ENCODE measurements around the gene MAD1L1. TPM values are rescaled to one million over a fixed set of nuclear protein-coding genes. Genes with fewer than 3 reads are reported as not detected.

Gene MAD1L1
- total and polyA plus RNA-seq, 2 of the 4 experiments (the other 2 are of a cell fraction): 29.0 to 40.9 TPM

DNA sequence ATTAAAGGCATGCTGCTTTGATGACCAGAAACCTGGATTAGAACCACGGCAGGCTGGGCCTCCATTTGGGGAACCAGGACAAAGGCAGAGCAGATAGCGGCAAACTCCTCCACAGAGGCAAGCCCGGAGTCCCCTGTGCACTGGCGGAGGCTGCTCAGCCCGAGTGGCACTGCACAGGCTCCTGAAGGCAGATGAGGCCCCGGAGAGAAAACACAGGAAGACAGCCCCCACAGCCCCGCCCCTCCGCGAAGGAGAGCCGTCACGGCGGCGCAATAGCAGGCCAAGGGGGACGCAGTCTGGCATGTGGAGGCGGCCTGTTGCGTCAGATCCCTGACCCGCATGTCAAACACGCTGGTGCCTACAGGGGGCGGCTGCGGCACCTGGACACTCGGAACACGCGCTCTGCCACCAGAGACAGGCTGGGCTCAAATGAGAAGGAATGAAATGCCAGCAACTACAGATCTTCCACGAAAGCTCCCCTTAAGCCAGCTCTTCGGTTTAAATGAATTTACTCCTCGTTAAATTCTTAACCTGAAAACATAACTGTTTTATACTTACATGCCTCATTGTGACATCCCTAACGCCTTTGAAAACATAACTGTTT is 128.5 kb downstream of the MAD1L1 start:
- Histone ChIP-seq H3K23ac (ENCODE audit: low read depth, low read length) (peak overlapping the region; percentile 30), H3K4ac (ENCODE audit: low read depth, low read length) (peak overlapping the region; percentile 88), H3K56ac (ENCODE audit: extremely low read depth, insufficient read depth, low read length) (no peak overlapping the region), H3K9me3 (ENCODE audit: control insufficient read depth, insufficient read depth, low read length) (no peaks in the 10 kb centered on the region), H3K9ac (ENCODE audit: low read depth, low read length) (peak overlapping the region; percentile 49), H2AK5ac (ENCODE audit: low read depth, low read length) (peak overlapping the region; percentile 93), H3K4me2 (ENCODE audit: low read depth, low read length) (peak overlapping the region; percentile 32; the same call in 1 of the 2 replicates), H2BK20ac (ENCODE audit: low read depth, low read length) (peak overlapping the region; percentile 71; the same call in 1 of the 2 replicates), H2AFZ (replicated peaks; ENCODE audit: low read length, poor library complexity) (peak overlapping the region; percentile 86), H2BK5ac (ENCODE audit: low read depth, low read length, poor library complexity, severe bottlenecking) (peak overlapping the region; percentile 7), H3K4me1 (ENCODE audit: control insufficient read depth, insufficient read depth, low read length) (peaks cover 35% of the 10 kb centered on the region), H2BK120ac (ENCODE audit: low read depth, low read length) (peak overlapping the region; percentile 66), H3K4me3 (ENCODE audit: insufficient read depth, low read depth, low read length) (no peak overlapping the region), H3K14ac (replicated peaks; ENCODE audit: low read depth, low read length) (peak overlapping the region; percentile 60), H3K79me1 (ENCODE audit: low read depth in 1 of 2, low read length in 2 of 2) (peaks cover 7 to 28% of the 10 kb centered on the region in 2 experiments; a peak in 3 of 4 replicates), H3K27ac (ENCODE audit: insufficient read depth, low read length) (peak overlapping the region; percentile 36; the same call in 1 of the 2 replicates), H4K5ac (ENCODE audit: low read depth, low read length) (peak overlapping the region; percentile 63), H3K18ac (ENCODE audit: low read depth, low read length) (peak overlapping the region; percentile 44; the same call in 1 of the 2 replicates), H2AK9ac (replicated peaks; ENCODE audit: low read depth, low read length, poor library complexity) (peak overlapping the region; percentile 89), H4K91ac (ENCODE audit: insufficient read depth, low read depth, low read length) (peak overlapping the region; percentile 87), H3K36me3 (ENCODE audit: control insufficient read depth, insufficient read depth, low read length) (no peaks in the 10 kb centered on the region), H3K27me3 (ENCODE audit: control insufficient read depth, insufficient read depth, low read length) (no peaks in the 10 kb centered on the region), H4K8ac (ENCODE audit: low read depth in 2 of 2, low read length in 2 of 2) (peak overlapping the region; percentile 75 to 94), H2BK15ac (ENCODE audit: low read depth, low read length) (peak overlapping the region; percentile 58; the same call in 1 of the 3 replicates), H4K20me1 (ENCODE audit: insufficient read depth, low read length) (no peaks in the 10 kb centered on the region; the same call in none of the 2 replicates), H3K9me1 (ENCODE audit: insufficient read depth, low read length) (peaks cover 14% of the 10 kb centered on the region)
- peak; percentile 93 for DNase-seq
- no TSS peak for BruUV-seq (replicated peaks)
- in situ Hi-C loops (cut with MboI; ENCODE audit: low sequenced_read_pairs): no loop called here
- ATAC-seq (ENCODE audit: low read depth): peak; percentile 83
- CTCF ChIA-PET: no interaction called here
- WGBS, 2 experiments (ENCODE audit: extremely low coverage in 2 of 2, insufficient read length in 1 of 2): 21% methylated on average over 13 of the region's 27 CpGs; no CpG with 5 or more reads in 1 of the 2 experiments
- POLR2A ChIA-PET (ENCODE audit: unreplicated experiment): no interaction called here
- intact Hi-C loops (cut with micrococcal nuclease): loop anchor here (10.0 kb wide), 1 partner anchor 101 kb away; no protein-coding TSS in a partner anchor
- dilution Hi-C loops (cut with HindIII; ENCODE audit: low sequenced_read_pairs, unreplicated experiment): no loop called here
- TF ChIP-seq FOS (IDR thresholded peaks at IDR 0.05; ENCODE audit: low read depth, low read length): no peak
- peak; percentile 52 for TF ChIP-seq SMC3 (IDR thresholded peaks at IDR 0.05; ENCODE audit: low read depth, low read length)
- TF ChIP-seq MAFK (IDR thresholded peaks at IDR 0.05; ENCODE audit: low read depth, low read length): no peak
- TF ChIP-seq, protein P1, sequence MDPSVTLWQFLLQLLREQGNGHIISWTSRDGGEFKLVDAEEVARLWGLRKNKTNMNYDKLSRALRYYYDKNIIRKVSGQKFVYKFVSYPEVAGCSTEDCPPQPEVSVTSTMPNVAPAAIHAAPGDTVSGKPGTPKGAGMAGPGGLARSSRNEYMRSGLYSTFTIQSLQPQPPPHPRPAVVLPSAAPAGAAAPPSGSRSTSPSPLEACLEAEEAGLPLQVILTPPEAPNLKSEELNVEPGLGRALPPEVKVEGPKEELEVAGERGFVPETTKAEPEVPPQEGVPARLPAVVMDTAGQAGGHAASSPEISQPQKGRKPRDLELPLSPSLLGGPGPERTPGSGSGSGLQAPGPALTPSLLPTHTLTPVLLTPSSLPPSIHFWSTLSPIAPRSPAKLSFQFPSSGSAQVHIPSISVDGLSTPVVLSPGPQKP (IDR thresholded peaks at IDR 0.05; ENCODE audit: borderline replicate concordance, low read depth, low read length): no peak
- no peak for TF ChIP-seq RFX5 (IDR thresholded peaks at IDR 0.05; ENCODE audit: low read depth, low read length)
- TF ChIP-seq MXI1 (IDR thresholded peaks at IDR 0.05; ENCODE audit: borderline replicate concordance, low read depth, low read length): no peak; the same call in 1 of the 2 replicates
- TF ChIP-seq CHD1 (IDR thresholded peaks at IDR 0.05; ENCODE audit: low read depth, low read length): no peak
- peak; percentile 57 for TF ChIP-seq RAD21 (IDR thresholded peaks at IDR 0.05; ENCODE audit: low read length)
- TF ChIP-seq NFE2L2 (IDR thresholded peaks at IDR 0.05; ENCODE audit: low read depth, low read length): no peak
- peak; percentile 79; the same call in 1 of the 2 replicates for TF ChIP-seq MAZ (IDR thresholded peaks at IDR 0.05; ENCODE audit: borderline replicate concordance, low read depth, low read length)
- peak; percentile 68 for TF ChIP-seq POLR2A (IDR thresholded peaks at IDR 0.05; ENCODE audit: low read depth, low read length)
- peak; percentile 76 for TF ChIP-seq CTCF (conservative IDR thresholded peaks at IDR 0.05; ENCODE audit: low read depth, low read length)
- TF ChIP-seq, protein P2, sequence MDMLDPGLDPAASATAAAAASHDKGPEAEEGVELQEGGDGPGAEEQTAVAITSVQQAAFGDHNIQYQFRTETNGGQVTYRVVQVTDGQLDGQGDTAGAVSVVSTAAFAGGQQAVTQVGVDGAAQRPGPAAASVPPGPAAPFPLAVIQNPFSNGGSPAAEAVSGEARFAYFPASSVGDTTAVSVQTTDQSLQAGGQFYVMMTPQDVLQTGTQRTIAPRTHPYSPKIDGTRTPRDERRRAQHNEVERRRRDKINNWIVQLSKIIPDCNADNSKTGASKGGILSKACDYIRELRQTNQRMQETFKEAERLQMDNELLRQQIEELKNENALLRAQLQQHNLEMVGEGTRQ (IDR thresholded peaks at IDR 0.05; ENCODE audit: low read depth, low read length): no peak; the same call in 1 of the 2 replicates
- no peak for TF ChIP-seq RCOR1 (IDR thresholded peaks at IDR 0.05; ENCODE audit: insufficient replicate concordance, low read length)
- TF ChIP-seq CEBPB (IDR thresholded peaks at IDR 0.05; ENCODE audit: low read depth, low read length): peak; percentile 98
